ENCODE data around the gene SCN8A.
"Not testable (repeated sequence)": the region's sequence is repeated elsewhere in the genome, so short reads cannot be mapped to it uniquely, and the experiment has no call there.

The SCN8A gene

DNA sequence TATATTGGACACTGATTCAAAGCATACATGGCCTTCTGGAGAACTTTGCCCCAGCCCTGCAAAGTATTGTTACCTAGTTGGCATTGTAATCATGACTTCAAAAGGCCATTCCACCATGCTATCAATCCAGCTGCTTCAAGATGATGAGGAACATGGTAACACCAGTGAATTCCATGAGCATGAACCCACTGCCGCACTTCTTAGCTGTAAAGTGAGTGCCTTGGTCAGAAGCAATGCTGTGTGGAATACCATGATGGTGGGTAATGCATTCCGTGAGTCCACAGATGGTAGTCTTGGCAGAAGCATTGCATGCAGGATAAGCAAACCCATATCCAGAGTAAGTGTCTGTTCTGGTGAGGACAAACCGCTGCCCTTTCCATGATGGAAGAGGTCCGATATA is 207.0 kb downstream of the SCN8A start:
- H3K27ac ChIP-seq, H3K4me3 ChIP-seq: not testable (repeated sequence)

DNA sequence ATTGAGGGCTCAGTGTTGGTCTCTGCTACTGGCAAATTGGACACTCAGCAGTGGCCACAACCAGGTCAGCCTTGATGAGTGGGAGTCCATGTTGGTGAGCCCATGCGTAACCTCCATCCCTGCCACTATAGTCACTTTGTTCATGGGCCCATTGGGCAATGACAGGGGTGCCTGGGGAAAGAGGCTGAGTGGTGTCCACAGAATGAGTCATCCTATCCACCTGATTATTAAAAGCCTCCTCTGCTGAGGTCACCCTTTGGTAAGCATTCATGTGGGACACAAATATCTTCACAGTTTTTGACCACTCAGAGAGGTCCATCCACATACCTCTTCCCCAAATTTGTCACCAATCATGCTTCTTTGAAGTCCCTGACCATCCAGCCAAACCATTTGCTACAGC is 207.5 kb downstream of the SCN8A start:
- Histone ChIP-seq H3K27ac (no peak overlapping the region), H3K4me3 (no peak overlapping the region)

DNA sequence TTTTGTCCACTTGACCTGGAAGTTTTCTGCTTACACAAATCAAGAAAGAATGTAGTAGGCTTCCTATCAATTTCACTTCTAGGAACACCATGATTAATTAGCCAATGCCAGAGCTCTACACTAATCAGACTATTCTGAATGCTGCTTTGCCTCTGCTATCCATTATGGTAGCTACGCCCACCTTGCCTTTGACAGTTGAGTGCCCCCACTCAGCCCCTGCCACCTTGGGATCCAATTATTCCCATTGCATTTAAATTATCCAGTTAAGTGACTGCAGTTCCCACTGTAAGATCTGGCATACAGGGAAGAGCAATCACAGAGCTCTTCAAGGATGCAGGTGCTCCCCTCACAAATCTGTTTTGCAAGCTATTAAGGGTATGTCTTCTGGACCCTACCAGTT is 210.0 kb downstream of the SCN8A start:
- Histone ChIP-seq H3K4me3 (no peak overlapping the region), H3K27ac (no peak overlapping the region)

DNA sequence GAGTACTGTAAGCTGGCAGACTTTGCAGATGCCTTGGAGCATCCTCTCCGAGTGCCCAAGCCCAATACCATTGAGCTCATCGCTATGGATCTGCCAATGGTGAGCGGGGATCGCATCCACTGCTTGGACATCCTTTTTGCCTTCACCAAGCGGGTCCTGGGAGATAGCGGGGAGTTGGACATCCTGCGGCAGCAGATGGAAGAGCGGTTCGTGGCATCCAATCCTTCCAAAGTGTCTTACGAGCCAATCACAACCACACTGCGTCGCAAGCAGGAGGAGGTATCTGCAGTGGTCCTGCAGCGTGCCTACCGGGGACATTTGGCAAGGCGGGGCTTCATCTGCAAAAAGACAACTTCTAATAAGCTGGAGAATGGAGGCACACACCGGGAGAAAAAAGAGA is 215.9 kb downstream of the SCN8A start:
- H3K4me3 ChIP-seq, result no peak overlapping the region
- no peak overlapping the region for H3K27ac ChIP-seq

DNA sequence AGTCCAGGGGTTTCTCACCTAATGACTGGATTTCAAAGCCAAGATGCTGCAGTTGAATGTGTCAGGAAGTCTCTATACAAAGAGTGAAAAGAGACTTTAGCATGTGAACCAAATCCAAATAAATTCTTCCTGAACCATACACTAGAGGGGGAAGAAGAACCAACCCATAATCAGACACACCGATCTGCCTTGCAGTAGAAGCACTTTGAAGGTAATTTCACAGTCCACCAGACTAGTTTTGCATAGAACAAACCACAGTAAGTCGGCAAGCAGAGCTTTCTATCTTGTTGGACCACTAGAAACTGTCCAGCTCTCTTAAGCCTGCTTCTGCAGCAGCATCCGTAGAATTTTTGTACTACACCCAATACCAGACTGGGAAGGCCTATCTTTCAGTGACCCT is 218.2 kb downstream of the SCN8A start:
- no peak overlapping the region for H3K4me3 ChIP-seq
- H3K27ac ChIP-seq, result no peak overlapping the region

DNA sequence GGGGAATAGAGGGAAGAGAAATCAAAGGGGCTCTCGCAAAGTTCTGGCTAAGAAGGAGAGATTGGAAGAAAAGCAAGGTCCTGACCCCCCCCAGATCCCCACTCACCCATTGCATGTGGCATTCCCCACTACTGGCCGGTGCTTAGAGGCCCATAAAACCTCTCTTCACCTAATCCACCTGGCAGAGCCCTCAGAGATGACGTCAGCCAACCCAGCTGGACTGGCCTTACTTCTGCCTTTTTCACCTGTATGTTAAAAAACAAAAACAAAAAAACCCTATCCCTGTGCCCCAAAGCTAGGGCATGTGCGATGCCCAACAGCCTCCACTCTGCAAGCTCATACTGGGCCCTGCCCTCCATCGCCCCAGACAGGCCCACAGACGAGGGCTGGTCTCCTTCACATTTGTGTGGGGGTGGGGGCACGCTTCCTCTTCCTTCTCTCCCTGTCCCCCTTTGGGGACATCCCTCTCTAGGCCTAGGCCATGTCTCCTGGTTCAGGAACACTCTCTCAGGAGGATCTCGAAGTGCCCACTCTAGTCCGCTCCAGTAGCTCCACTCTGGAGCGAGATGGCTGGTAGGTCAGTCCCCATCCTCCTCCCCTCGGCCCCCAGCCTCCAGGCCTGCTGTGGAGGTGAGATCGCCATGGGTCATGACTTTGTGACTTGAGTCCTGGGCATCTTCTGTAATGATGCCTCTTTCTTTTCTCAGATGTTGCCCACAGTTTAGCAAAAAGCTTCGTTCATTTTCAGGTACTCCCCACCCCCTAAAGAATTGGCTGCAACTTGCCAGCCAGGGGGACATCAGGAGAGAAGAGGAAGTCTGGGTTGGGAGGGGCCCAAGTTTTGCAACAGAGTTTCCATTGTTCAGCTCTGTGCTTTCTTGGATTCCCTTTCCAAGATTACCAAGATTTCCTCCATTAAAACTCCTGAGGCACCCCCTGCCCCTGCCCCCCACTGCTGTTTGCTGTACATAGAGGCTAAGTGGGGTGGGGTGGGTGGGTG is 220.5 kb downstream of the SCN8A start:
- no peak overlapping the region for H3K27ac ChIP-seq
- H3K4me3 ChIP-seq, result no peak overlapping the region

DNA sequence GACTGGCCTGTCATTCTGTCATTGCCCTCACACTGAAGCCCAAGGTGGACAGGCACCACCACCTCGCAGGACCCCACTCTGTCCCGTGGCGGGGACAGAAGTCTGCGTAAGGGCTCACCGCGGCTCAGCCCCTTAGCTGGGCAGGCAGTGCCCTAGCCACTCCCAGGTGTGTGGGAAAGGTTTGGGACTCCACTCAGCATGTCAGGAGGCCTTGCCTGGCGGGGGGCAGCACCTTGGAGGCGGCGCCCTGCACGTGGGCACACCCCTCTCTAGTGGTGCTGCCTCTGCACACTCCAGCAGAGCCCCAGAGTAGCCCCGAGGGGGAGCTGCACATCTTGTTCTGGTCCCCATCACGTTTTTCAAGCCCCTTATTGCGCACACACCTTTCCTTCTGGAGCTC is 221.8 kb downstream of the SCN8A start:
- H3K4me3 ChIP-seq, result no peak overlapping the region
- H3K27ac ChIP-seq, result no peak overlapping the region

DNA sequence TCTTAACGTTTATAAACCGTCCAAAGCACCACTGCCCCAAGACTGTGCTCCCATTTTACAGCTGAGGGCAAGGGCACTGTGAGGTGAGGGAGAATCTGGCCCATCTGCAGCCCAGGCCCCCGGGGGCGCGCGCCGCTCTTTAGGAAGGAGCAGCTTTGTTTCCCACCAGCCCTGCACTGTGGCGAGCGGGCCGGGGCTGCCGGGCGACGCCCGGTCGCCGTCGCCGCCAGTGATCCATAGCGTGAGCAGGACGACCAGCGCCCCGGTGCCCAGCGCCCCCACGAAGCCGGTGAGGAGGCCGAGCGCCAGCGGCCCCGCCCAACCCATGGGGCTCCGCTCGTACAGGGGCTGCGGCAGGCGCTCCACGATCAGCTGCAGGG is 222.9 kb downstream of the SCN8A start:
- Histone ChIP-seq H3K4me3 (peak overlapping the region; percentile 40 to 68 (median 49)), H3K27ac (peak overlapping the region in 12 of 21 experiments; percentile 11 to 93 (median 78))

DNA sequence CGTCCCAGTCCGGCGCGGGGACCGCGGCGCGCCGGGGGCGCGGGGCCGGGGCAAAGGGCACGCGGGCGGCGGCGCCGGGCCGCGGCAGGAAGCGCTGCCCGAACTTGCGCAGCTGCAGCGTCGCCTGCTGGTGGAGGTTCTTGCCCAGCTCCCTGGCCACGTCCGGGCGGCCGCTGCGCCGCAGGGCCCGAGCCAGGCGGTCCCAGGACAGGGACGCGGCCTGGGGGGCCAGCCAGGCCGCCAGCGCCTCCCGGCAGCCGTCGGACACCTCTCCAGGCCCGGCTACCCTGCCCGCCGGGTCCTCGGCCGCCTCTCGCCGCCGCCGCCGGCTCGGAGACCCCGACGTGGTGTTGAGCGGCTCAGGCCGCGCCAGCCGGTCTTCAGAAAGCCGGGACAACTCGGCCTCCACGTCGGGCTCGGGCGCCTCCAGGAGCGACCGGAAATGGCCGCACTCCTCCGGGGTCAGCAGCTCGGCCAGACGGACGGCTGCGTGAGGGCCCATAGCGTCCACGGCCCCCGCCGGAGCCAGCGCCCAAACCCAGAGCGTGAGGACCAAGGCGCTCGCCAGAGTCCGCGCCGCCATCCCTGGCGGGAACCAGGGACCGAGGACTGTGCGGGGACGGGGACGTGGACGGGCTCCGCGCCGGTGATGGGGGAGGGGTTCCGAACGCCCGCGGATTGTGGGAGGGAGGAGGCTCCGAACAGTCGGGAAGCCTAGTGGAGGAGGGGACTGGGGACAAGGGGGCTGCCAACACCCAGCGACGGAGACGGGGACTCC is 223.5 kb downstream of the SCN8A start:
- H3K27ac ChIP-seq, result peak overlapping the region; percentile 30 to 93 (median 76)
- peak overlapping the region; percentile 40 to 68 (median 49) for H3K4me3 ChIP-seq

DNA sequence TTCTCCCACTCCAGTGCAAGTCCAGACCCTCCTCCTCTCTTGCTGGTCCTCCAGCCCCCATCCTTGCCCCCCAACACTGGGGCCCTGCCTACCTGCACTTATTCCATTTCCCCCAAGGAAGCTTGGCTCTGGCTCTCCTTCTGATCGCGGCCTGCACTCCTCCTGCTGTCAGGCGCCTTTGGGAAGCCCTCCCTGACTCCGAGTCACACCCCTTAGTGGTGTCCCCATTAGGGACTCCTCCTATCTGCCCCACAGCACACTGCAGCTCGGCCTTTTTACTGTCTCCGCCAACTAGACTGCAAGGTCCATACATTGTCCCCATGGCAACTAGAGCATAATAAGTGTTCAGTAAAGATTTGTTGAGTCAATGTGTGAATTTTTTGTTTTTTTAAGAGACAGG is 224.5 kb downstream of the SCN8A start:
- no peak overlapping the region for H3K27ac ChIP-seq
- H3K4me3 ChIP-seq, result no peak overlapping the region

DNA sequence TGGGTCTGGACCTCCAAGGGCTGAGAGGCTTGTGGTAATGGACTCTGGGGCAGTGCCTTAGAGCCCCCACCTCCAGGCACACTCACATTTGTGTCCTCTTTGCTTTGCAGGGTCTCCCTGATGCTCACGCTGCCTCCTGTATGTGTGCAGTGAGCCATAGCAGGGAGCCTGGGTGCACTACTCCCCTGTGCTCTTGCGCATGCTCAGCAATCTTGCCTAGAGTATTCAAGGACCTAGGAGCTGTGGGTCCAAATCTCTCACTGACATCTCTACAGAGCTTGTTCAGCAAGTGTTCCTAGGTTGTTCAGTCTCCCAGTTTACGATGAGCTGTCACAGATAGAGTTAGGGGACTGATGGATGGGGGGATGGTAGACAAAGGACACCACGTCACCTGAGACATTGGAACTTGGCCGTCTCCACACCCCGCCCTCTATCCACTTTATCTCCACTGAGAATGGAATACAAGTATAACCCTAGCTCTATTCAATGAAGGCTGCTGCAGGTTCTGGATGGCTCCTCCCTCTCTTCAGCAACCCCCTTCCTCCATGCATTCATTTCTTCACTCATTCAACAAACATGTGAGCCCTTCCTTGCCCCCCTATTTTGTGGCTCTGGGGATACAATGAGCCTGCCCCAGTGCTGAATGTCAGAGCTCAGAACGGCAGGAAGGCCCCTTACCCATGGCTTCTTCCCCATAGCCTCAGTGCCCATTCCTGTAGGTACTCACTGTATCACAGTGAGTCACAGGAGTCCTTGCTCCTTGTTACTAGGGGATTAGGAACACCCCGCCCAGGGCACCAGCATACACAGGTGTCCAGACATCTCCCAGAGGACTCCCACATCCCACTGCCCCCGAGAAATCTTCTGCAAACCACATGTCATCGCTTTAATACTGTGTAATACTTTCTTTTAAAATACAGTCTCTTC is 226.3 kb downstream of the SCN8A start:
- Histone ChIP-seq H3K27ac (no peak overlapping the region), H3K4me3 (no peak overlapping the region)

DNA sequence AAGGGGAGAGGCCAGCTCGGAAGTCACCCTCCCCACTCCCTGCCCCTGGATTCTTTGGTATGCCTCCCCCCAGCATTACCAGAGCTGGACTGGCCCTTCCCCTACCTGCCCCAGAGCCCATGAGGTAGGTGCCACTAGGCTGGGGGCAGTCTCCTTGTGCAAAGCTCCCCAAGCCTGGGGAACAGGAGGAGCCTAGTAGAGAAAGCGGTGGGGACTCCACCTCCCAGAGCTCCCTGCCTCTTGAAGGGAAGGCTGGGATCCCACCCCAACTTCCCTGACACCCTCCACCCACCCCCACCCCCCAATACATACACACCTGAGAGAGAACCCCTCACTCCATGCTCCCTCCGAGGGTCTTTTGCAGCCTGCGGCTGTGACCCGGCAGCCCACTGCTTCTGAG is 227.1 kb downstream of the SCN8A start:
- H3K27ac ChIP-seq, result peak overlapping the region in 2 of 21 experiments; percentile 9
- H3K4me3 ChIP-seq, result no peak overlapping the region

DNA sequence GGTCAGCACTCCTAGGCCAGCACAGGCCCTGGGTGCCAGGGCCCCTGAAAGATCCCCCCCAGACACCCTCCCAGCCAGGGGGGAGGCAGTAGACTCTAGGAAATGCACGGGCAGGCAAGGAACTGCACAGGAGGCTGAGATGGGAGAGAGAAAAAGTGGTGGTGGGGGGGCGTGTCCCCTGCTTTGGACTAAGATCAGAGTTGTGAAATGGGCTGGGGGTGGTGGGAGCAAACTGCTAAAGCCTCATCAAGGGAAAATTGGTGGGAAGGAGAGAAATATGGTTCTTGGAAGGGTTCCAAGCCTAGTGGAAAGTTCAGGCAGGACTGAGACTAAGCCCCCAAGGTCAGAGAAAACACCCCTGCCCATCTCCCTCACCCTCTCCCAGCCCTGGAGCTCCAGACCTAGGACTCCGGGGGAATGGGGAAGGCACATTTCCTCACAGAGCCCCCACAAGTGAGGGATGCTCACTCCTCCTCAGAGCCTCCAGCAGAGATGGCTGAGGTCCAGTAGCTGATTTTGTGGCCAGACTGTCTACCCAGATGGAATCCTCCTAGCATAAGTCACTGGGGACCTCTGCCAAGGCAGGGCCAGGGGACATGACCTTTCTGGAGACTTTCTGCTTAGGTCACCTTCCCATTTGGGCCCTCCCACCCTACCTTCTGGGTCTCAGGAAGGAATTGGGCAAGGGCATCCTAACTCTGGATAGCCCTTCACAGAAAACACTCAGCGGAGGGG is 227.7 kb downstream of the SCN8A start:
- no peak overlapping the region for H3K4me3 ChIP-seq
- H3K27ac ChIP-seq, result peak overlapping the region in 4 of 21 experiments; percentile 9 to 81 (median 77)

DNA sequence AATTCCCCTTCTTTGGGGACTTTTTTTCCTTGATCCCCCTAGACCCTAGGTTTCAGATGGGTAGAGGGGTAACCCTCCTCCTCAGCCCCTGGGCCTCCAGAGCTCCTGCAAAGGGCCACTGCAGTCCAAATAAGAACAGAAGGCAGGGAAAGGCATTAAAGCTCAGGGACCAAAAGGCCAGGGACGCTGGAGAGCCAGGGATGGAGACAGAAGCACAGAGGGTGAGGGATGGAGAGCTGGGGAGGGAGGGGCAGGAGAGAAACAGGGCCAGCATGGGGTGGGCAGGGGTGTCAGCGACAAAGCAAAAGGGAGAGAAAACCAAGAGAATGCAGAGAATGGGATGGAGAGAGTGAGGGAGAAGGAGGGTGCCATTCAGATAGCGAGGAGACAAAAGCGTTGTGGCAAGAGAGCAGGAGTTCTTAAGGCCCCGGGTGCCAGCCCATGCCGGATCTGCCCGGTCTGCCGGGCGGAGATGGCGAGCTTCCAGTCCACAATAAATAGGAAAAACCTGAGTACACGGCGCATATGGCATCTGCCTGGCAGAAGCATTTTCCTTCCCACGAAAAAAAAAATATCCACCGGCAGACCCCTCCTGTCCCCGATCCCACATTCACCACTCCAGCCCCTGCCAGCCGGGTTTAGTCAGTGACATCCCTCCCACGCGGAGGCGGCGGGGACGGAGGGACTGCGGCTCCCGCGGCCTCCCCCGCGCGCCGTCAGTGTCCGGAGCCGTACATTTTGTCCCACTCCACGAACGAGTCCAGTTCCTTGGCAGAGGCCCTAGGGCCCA is 228.9 kb downstream of the SCN8A start:
- Histone ChIP-seq H3K4me3 (peak overlapping the region; percentile 30 to 70 (median 46)), H3K27ac (peak overlapping the region in 16 of 21 experiments; percentile 0 to 91 (median 60))

DNA sequence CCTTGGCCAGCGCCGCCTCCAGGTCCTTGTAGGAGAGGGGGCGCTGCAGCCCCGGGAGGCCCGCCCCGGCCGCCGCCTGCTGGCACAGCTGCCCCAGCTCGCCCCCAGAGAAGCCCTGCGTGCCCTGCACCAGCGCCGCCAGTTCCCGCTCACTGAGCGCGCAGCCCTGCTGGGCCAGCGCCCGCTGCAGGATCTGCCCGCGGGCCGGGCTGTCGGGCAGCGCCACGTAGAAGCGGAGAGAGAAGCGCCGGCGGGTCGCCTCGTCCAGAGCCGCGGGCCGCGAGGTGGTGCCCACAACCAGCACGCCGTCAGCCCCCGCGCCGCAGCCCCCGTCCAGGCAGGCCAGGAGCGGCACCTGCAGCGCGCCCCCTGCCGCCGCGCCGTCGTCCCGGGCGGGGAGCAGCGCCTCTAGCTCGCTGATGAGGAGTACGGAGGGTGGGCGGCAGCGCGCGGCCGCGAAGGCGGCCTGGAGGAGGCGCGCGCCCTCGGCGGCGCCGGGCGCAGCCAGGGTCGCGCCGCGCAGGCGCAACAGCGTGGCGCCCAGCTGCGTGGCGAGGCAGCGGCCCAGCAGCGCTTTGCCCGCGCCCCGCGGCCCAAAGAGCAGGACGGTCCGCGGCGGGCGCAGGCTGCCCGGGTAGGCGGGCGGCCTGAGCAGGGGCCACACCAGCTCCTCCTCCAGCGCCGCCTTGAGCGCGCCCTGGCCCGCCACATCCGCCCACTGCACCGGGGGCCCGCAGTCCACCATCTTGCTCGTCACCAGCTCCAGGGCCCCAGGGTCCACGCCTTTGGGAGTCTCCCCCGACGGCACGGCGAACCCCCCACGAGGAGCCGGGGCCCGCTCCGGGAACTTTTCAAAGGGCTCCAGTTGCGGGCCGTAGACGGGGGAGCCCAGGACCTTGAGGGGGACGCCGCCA is 229.8 kb downstream of the SCN8A start:
- Histone ChIP-seq H3K4me3 (peak overlapping the region; percentile 30 to 70 (median 46)), H3K27ac (peak overlapping the region in 20 of 21 experiments; percentile 12 to 91 (median 74))

DNA sequence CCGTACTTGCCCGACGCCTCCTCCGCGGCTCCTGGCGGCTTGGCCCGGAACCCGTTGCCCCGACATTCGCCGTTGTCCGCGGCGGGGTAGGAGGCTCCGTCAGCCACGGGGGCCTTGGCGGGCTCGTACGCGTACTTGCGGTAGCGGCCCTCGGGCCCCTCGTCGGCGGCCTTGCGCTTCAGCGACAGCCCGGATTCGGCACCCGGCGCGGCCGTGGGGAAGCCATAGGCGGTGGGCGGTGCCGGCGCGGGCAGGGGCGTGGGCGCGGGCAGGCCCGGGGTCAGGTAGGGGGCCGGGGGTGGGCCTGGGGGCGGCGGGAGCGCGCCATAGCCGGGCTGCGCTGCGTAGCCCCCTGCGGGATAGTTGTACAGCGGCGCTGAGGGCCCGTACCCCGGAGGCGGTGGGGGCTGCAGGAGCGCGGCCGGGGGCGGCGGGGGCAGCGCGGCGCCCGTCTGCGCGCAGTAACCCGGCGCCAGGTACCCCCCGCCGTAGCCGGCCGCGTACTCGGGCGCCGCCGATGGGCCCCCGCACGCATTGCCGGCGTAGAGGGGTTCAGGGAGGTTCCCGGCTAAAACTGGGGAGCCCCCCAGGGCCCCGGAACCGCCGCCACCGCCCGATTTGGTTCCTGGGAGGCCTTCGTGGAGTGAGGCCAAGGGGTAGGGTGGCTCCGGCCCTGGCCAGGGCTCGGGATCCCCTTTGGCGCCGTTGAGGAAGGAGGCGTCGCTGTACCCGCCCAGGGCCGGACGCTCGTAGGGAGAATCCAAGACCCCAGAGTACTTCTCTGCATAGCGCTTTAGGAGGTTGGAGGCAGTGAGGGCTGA is 230.6 kb downstream of the SCN8A start:
- H3K27ac ChIP-seq, result peak overlapping the region in 18 of 21 experiments; percentile 36 to 91 (median 72)

More for the DNA sequence above, 230.6 kb downstream of the SCN8A start:
- H3K4me3 ChIP-seq, result peak overlapping the region; percentile 30 to 70 (median 46)
